ACHN (cell line): Measurements from ENCODE around the gene CBLIF.
"Not testable (repeated sequence)": the region's sequence is repeated elsewhere in the genome, so short reads cannot be mapped to it uniquely, and the experiment has no call there.

Source experiments
- DNase-seq: peaks from one replicate; pipeline ENCODE4 v3.0.0-alpha.2; 2015
- in situ Hi-C: cut with HindIII; loops from 2 replicates; pipeline ENCODE4 v1.10.0; 2017; ENCODE audit warnings: low sequenced_read_pairs, low pct_ligation_motif_present, low pct_unique_long_range_greater_than_20kb

The CBLIF gene

DNA sequence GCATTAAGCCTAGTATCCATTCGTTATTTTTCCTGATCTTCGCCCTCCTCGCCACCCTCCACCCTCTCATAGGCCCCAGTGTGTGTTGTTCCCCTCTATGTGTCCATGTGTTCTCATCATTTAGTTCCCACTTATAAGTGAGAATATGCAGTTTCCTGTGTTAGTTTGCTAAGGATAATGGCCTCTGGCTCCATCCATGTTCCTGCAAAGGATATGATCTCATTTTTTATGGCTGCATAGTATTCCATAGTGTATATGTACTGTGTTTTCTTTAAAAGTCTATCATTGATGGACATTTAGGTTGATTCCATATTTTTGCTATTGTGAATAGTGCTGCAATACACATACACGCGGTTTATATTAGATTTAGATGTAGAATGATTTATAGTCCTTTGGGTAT is 6.1 kb upstream of the CBLIF start:
- DNase-seq, in situ Hi-C loops: not testable (repeated sequence)

- in situ Hi-C loops, DNase-seq: not testable (repeated sequence)
Measured at GRCh38 chr11:59849551-59849950, 4.3 kb upstream of the CBLIF start.

GRCh38 chr11:59849129-59849528 is 3.8 kb upstream of the CBLIF start:
- in situ Hi-C loops = no loop called here

DNA sequence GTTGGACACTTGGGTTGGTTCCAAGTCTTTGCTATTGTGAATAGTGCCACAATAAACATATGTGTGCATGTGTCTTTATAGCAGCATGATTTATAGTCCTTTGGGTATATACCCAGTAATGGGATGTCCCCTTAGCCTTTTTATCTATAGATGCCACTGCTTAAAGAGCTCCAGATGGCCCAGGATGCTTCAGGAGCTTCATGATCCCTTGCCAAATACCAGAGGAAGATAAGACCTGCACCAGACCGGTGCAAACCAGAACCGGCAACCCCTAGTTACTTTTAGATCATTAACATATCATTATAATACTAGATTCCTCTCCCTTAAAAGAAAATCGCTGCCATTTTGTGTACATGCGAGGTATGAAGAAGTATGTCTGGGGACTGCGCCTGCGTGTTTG is 3.1 kb upstream of the CBLIF start:
- DNase-seq, in situ Hi-C loops: not testable (repeated sequence)

More at GRCh38 chr11:59849129-59849528, 3.8 kb upstream of the CBLIF start:
- DNase-seq = peak; percentile 58

DNA sequence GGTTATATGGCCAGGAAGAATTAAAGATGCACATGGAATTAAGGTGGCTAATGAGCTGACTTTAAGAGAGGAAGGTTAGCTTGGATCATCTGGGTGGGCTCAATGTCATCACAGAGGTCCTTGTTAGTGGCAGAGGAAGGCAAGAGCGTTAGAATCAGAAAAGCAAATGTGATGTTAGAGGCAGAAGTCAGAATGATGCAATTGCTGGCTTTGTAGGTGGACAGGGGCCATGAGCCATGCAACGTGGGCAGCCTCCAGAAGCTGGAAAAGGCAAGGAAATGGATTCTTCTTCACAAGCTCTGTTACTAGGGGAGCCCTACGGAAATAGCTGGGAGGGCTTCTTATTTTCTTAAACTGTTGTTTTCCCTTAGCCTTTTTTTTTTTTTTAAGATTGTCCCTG is 2.3 kb upstream of the CBLIF start:
- no peak for DNase-seq
- in situ Hi-C loops = no loop called here

- in situ Hi-C loops = no loop called here
- DNase-seq = no peak
Measured at GRCh38 chr11:59846556-59846955, 1.3 kb upstream of the CBLIF start.

DNA sequence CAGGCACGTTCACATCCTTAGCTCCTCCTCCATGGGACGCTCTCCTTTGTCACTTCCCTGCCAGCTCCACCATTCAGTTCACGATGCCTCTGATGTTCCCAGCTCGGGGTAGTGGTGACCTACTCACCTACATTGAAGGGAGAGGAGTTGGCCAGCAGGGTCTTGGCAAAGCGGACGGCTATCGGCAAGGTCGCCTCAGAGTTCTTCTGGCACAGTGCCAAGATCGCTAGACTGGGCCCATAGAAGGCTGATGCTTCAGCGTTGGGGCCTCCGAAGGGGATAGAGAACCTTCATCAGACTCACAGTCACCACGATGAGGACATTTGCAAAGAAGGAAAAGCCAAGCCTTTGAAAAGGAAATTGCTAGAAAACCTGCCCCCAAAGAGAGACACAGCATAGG is 3.0 kb downstream of the CBLIF start:
- in situ Hi-C loops = no loop called here
- DNase-seq = no peak

GRCh38 chr11:59841514-59841913 is 3.8 kb downstream of the CBLIF start:
- no peak for DNase-seq
- in situ Hi-C loops = no loop called here

DNA sequence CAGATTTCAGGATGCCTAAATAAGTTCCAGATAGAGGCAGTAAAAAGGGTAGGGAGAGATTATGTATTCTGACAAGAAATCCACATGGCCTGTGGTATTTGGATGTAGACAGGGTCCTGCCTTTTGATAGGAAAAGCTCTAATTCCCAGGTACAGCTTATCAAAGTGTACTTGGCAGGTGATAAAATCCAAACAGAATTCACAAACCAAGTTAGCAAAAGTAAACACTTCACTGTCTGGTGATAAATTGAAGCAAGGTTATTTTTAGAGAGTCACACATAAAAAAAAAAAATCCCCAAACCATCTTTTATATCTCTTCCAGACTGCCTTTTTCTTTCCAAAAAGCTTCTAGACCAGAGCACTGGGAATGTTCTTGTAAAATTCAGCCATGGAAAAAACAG is 5.7 kb downstream of the CBLIF start:
- in situ Hi-C loops = no loop called here
- no peak for DNase-seq

DNA sequence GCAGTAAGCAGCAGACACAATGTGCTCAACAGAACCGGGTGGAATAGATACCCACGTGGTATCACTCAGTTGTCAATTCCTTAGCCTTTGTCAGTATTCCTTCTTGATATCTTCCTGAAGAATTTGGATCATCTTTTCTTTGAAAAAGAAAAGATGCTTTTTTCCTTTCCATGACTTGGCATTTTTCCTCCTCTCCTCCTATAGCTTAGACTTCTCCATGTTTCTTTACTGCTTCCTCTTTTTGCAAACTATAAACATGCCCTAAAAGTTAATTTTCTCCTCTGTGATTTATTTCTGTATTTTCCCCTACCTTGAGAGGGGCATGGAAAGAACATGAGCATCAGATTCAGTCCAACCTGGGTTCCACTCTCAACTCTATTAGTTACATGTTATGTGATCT is 11.7 kb downstream of the CBLIF start:
- in situ Hi-C loops = no loop called here
- DNase-seq = no peak

DNA sequence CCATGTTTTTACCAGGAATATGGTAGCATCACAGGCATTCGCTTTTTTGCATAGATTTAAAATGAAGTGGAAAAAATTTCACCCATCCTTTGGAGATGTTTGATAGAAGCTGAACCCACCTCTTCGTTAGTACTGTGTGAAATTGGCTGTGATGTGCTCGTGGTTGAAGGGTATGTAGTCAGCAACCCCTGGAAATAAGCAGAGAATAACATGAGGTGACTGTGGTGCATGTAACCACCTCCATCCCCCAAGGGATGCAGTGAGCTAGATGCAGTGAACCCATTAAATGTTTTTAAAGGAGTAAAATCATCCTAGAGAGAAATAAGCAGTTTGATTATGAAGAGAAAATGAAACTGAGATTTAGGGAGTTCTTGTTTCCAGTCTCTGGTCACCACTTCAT is 15.9 kb downstream of the CBLIF start:
- no peak for DNase-seq
- in situ Hi-C loops = no loop called here

DNA sequence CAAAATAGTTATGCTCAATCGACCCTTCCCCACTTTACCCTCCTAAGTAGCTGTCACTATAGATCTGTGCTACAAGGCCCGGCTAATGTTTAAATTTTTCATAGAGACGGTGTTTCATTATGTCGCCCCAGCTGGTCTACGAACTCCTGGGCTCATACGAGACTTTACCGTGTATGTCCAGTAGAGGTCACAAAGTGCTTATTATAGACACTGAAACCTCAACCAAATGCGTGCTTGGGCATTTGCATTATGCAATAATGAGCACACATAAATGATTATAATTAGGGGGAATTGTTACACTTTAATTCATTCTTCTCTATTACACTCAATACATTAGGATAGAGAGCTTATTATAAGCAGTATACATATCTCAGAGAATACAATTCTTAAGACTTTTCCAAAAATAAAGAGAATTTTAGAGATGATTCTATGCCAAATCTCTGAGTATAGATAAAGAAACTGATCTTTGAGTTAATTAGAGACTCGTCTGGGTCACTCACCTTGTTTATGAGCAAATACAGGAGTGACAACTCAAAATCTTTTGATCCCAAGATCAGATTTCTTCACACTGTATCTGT is 22.2 kb downstream of the CBLIF start:
- in situ Hi-C loops = no loop called here
- peak; percentile 69 for DNase-seq

GRCh38 chr11:59818572-59818971 is 26.7 kb downstream of the CBLIF start:
- in situ Hi-C loops = no loop called here
- no peak for DNase-seq

DNA sequence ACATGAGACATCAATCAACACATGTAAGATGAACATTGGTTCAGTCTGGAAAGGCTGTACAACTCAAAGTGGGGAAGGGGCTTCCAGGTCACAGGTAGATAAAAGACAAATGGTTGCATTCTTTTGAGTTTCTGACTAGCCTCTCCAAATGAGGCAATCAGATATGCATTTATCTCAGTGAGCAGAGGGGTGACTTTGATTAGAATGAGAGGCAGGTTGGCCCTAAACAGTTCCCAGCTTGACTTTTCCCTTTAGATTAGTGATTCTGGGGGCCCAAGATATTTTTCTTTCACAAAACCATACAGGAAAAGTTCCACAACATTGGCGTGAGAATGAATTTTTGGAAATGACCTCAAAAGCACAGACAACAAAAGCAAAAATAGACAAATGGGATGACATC is 28.9 kb downstream of the CBLIF start:
- DNase-seq, in situ Hi-C loops: not testable (repeated sequence)

DNA sequence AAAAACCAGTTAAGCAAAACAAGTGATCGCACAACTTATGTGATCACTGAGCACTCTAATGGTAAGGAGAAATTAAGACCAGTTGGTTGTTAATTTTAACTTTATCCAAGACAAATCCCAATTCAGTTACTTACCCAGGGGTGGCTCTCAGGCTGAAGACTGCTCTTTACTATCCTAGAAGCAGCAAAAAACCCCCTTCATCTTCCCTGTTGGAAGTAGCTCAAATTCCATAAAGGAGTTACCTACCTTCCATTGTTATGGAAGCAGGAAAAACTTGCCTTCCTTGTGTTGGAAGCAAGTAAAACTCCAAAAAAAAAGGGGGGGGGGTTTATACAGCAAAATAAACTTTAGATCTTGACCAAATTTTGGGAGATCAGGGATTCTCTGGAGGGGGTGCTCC is 29.5 kb downstream of the CBLIF start:
- in situ Hi-C loops = no loop called here
- no peak for DNase-seq

GRCh38 chr11:59814021-59814420 is 31.3 kb downstream of the CBLIF start:
- in situ Hi-C loops = no loop called here
- no peak for DNase-seq

- no peak for DNase-seq
- in situ Hi-C loops = no loop called here
Measured at GRCh38 chr11:59813364-59813763, 31.9 kb downstream of the CBLIF start.

- in situ Hi-C loops = no loop called here
- no peak for DNase-seq
Measured at GRCh38 chr11:59812220-59812619, 33.1 kb downstream of the CBLIF start.

DNA sequence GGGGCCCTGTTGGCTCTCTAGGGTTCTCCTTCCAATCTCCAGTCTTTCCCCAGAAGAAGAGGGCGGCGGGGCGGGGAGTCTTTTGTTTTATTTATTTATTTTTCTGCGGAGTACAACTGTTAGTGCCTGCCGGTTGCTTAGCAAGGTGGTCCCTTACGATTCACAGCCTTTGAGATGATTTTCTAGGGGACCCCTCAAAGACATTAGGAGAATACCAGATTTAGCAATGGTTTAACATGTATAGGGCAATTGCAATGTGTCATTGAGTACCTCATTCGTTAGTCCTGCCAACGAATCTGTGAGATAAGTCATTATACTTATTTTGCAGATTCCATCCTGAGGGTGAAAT is 34.4 kb downstream of the CBLIF start:
- in situ Hi-C loops = no loop called here

DNA sequence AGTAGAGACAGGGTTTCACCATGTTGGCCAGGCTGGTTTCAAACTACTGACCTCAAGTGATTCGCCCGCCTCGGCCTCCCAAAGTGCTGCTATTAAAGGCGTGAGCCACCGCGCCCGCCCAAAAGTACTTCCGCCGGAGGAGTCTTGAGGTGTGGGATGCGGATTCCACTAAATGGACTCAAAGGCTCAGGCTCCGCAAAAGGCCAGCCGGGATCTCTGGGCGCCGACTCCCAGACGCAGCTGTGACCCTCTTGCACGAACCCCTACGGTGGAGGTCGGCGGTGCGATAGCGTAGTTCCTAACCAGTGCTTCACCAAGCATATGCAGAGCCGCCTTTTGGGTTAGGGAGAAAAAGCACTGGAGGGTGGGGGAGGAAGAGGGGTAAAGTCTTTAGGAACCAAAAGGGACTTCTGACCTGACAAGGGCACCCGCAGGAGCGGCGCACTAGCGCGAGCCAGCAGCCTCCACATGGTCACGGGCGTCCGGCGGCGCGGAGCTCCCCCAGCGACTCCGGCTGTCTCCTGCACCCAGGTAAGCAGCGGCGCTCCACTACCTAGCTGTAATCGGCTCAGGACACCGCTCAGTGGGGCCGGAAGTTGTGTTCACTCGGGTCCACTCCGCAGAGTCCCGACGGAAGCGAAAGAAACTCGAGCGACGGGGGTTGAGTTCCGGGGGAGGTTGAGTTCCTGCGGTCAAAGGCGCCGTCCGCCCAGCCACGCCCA is 34.9 kb downstream of the CBLIF start, which contains the start of gene MRPL16:
TSS of gene MRPL16 (minus strand) at position 590 of the 722 bp plus-strand sequence. CDS start at position 470, 120 bp downstream.
- in situ Hi-C loops = no loop called here
- DNase-seq = peak; percentile 88

More for the DNA sequence above, 34.4 kb downstream of the CBLIF start:
- DNase-seq = no peak
